ENCODE measurements around the gene BRD4.

BRD4 gene

DNA sequence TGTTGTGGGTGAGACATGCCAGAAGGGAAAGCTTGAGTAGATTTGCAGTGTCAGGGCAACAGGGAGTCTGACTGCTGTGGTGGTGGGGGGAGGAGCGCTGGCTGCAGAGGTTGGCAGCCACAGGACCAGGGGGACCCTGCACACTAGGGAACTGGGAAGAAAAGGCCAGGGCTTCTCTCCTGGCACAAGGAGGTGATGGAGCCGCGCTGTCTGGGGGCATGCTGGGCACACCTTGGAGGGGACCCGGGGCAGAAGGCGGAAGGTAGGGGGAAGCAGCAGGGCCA, 86.2 kb downstream of the BRD4 start:
- Histone ChIP-seq H3K9me3 (ENCODE audit: low read depth, low read length) (no peaks in the 10 kb centered on the region), H3K27ac (no peak overlapping the region)

DNA sequence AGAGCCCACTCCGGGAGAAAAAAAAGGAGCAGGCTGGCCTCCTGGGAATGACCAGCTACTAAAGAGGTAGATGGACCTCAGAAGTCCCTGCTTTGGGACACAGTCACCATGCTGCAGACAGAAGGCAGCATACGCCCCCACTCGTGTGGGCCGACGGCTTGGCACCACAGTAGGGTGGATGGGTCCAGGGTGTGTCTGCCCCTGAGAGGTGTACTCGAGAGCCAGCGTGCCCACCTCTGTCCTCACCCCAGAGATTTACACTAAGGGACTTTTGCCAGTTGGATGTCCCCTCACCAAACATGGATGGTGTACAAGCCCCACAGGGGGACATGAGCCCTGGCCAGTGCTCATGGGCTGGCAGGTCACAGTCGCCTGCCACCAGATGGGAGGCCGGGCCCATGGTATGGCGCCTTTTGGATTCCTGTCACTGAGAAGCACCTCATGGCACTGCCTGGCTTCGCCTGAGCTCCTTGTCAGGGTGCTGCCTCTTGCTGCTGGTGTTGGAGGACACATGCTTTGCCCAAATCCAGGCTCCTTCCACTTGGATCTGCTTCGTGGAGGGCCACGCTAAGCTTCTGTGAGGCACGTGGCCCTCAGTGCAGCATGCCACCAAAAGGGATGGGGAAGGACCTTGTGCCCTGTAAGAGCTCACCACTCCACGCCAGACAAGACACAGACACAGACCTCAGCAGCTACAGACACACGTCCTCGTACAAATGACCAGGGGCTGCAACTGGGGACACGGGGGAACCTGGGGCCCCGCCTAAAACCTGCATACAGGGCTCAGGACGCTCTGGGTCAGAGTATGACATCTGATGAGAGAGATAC, 86.8 kb downstream of the BRD4 start:
- H3K36me3 ChIP-seq (ENCODE audit: insufficient read depth, low read length) = peaks cover 78% of the 10 kb centered on the region
- TF ChIP-seq EZH2 (IDR thresholded peaks at IDR 0.05) = no peak
- TF ChIP-seq POLR2AphosphoS5 (IDR thresholded peaks at IDR 0.05; ENCODE audit: borderline replicate concordance, low read depth, low read length) = no peak
- no peak for TF ChIP-seq FOXP2 (optimal IDR thresholded peaks at IDR 0.05; ENCODE audit: control extremely low read depth, extremely low read length, insufficient read depth)
- H3K9ac ChIP-seq (ENCODE audit: insufficient read length) = no peak overlapping the region
- H3K27ac ChIP-seq = no peak overlapping the region
- H3K4me3 ChIP-seq = no peak overlapping the region
- H3K9me3 ChIP-seq (ENCODE audit: low read depth, low read length) = no peaks in the 10 kb centered on the region
- no peak for DNase-seq (ENCODE audit: low read depth, low spot score)

More for the DNA sequence above, 86.2 kb downstream of the BRD4 start:
- TF ChIP-seq EZH2 (IDR thresholded peaks at IDR 0.05) = no peak
- TF ChIP-seq POLR2AphosphoS5 (IDR thresholded peaks at IDR 0.05; ENCODE audit: borderline replicate concordance, low read depth, low read length) = no peak
- TF ChIP-seq FOXP2 (optimal IDR thresholded peaks at IDR 0.05; ENCODE audit: control extremely low read depth, extremely low read length, insufficient read depth) = no peak
- Histone ChIP-seq H3K4me3 (no peak overlapping the region), H3K36me3 (ENCODE audit: insufficient read depth, low read length) (peaks cover 78% of the 10 kb centered on the region), H3K9ac (ENCODE audit: insufficient read length) (no peak overlapping the region)
- DNase-seq (ENCODE audit: low read depth, low spot score) = no peak

DNA sequence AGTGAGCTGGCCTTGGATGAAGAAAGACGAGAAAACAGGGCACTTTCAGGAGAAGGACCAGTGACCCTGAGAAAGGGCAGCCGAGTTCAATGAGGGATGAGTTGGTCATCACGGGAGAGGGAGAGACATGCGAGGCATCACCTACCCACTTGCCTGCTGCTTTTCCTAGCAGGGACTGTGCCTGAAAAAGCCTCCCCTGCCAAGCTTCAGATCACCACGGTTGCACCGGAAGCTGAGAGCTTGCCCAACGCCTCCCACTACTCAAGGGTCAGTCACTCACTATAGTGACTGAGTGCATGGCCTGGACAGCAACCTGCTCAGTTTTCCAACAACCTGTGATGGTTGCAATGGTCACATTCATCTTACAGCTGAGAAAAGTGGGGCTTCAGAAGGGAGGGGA, 87.5 kb downstream of the BRD4 start:
- DNase-seq (ENCODE audit: low read depth, low spot score) = no peak
- Histone ChIP-seq H3K4me3 (no peak overlapping the region), H3K27ac (no peak overlapping the region), H3K9ac (ENCODE audit: insufficient read length) (no peak overlapping the region), H3K36me3 (ENCODE audit: insufficient read depth, low read length) (peaks cover 79% of the 10 kb centered on the region), H3K9me3 (ENCODE audit: low read depth, low read length) (no peaks in the 10 kb centered on the region)
- TF ChIP-seq POLR2AphosphoS5 (IDR thresholded peaks at IDR 0.05; ENCODE audit: borderline replicate concordance, low read depth, low read length) (no peak), EZH2 (IDR thresholded peaks at IDR 0.05) (no peak), FOXP2 (optimal IDR thresholded peaks at IDR 0.05; ENCODE audit: control extremely low read depth, extremely low read length, insufficient read depth) (no peak)

DNA sequence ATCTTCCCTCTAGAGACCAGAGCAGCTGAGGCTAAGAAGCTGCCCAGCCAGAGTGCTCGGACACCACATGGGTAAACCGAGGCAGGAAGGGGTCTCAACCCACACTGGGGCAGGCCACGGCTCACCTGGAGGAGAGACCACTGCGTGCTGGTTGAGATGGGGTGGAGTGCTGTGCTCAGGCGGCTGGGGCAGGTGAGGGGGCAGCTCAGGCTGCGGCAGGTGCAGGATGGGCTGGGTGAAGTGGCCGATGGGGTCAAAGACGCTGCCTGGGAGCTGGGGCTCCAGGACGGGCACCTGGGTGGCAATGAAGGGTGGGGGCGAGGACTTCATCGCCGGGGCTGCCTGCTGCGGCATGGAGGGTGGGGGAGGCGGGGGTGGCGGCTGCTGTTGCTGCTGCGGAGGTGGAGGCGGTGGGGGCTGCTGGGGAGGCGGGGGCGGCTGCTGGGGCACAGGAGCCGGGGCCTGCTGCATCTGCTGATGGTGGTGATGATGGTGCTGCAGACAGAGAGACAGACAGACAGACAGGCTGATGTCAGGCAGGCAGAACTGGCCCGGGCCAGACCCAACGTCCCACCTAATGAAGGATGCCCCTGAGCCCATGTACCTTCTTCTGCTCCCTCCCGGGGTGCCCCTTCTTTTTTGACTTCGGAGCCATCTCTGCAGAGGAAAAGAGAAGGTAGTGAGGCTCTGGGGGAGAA, 88.1 kb downstream of the BRD4 start:
- H3K36me3 ChIP-seq (ENCODE audit: insufficient read depth, low read length) = peaks cover 79% of the 10 kb centered on the region
- H3K9ac ChIP-seq (ENCODE audit: insufficient read length) = no peak overlapping the region
- no peak for DNase-seq (ENCODE audit: low read depth, low spot score)
- H3K27ac ChIP-seq = no peak overlapping the region
- H3K9me3 ChIP-seq (ENCODE audit: low read depth, low read length) = no peaks in the 10 kb centered on the region
- TF ChIP-seq POLR2AphosphoS5 (IDR thresholded peaks at IDR 0.05; ENCODE audit: borderline replicate concordance, low read depth, low read length) (no peak), FOXP2 (optimal IDR thresholded peaks at IDR 0.05; ENCODE audit: control extremely low read depth, extremely low read length, insufficient read depth) (no peak), EZH2 (IDR thresholded peaks at IDR 0.05) (no peak)
- H3K4me3 ChIP-seq = no peak overlapping the region

DNA sequence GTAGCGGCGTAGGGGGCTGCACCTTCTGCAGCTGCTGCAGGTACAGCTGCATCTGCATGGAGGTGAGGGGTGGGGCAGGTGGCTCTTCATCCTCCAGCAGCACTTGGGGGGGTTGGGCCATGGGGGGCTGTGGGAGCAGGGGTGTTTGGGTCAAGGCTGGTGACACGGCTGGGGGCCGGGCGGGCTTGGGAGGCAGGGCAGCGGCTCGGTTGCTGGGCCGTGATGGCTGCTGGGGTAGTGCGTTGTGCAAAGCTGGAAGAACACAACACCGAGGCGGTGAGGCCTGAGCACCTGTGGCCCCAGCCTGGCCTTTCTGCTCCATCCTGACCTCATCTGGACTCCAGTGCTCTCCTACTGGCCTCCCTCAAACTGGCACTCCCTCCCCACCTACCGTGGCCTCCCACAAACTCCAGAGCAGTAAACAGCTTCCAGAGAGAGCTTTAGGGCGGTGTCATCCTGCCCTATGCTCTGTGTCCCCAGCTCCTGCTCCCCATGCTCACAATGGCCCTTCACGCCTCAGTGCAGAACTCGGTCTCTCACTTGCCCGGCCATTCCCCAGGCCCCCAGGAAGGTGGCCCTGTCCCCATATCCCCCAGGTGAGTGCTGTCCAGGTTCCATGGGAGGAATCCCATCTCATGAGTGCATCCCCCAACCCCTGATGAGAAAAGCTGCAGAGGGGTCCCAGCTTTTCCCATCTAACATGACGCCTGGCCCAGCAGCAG, 88.9 kb downstream of the BRD4 start:
- no peak for DNase-seq (ENCODE audit: low read depth, low spot score)
- no peak for TF ChIP-seq EZH2 (IDR thresholded peaks at IDR 0.05)
- TF ChIP-seq FOXP2 (optimal IDR thresholded peaks at IDR 0.05; ENCODE audit: control extremely low read depth, extremely low read length, insufficient read depth) = no peak
- no peak for TF ChIP-seq POLR2AphosphoS5 (IDR thresholded peaks at IDR 0.05; ENCODE audit: borderline replicate concordance, low read depth, low read length)
- Histone ChIP-seq H3K27ac (no peak overlapping the region), H3K9me3 (ENCODE audit: low read depth, low read length) (no peaks in the 10 kb centered on the region), H3K4me3 (no peak overlapping the region), H3K36me3 (ENCODE audit: insufficient read depth, low read length) (peaks cover 79% of the 10 kb centered on the region), H3K9ac (ENCODE audit: insufficient read length) (no peak overlapping the region)

DNA sequence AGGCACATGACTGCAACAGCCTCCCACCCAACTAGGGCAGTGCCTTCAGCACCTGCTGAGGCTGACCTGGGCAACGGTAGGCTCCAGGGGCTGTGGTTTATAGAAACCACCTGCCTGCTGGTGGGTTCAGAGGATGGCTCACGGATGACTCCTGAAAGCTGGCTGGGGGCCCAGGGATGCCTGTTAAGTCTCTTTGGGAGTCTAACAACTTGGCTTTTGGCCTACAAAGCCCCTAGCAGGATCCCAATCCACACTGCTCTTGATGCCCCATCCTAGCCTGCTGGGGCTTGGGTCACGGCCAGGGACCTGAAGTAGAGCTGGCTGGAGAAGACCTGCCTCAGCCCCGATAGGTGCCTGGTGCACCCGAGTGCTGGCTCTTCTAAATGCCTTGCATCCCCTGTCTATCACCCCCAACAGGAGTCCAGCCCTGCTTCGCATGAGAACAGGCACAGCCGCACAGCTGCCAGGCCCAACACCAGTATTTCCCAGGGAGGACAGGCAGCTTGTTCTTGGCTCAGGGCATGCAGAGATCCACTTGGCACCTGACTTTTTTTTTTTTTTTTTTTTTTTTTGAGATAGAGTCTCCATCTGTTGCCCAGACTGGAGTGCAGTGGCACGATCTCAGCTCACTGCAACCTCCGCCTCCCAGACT, 91.0 kb downstream of the BRD4 start:
- DNase-seq (ENCODE audit: low read depth, low spot score) = no peak
- H3K9ac ChIP-seq (ENCODE audit: insufficient read length) = no peak overlapping the region
- peaks cover 75% of the 10 kb centered on the region for H3K36me3 ChIP-seq (ENCODE audit: insufficient read depth, low read length)
- no peak for TF ChIP-seq POLR2AphosphoS5 (IDR thresholded peaks at IDR 0.05; ENCODE audit: borderline replicate concordance, low read depth, low read length)
- no peak for TF ChIP-seq EZH2 (IDR thresholded peaks at IDR 0.05)
- no peak for TF ChIP-seq FOXP2 (optimal IDR thresholded peaks at IDR 0.05; ENCODE audit: control extremely low read depth, extremely low read length, insufficient read depth)
- H3K4me3 ChIP-seq = no peak overlapping the region
- no peaks in the 10 kb centered on the region for H3K9me3 ChIP-seq (ENCODE audit: low read depth, low read length)
- no peak overlapping the region for H3K27ac ChIP-seq

DNA sequence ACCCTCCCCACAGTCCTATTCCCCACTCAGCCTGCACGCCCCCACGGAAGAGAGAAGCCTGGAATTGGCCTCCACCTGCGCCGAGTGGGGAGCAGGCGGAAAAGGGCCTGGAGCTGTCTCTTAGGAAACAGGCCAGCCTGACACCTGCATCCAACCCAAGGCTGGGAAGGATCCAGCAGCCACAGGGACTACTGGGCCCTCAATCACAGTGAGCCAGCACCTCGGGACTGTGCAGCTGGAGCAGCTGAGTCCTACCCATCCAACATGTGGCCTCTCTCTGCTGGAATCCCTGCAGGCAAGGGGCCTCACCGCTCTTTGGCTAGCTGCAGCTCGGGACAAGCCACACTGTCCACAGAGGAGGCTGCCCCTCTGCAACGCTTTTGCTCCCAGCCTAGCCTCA, 91.8 kb downstream of the BRD4 start:
- no peak for DNase-seq (ENCODE audit: low read depth, low spot score)
- H3K27ac ChIP-seq = no peak overlapping the region
- TF ChIP-seq EZH2 (IDR thresholded peaks at IDR 0.05) = no peak
- no peak for TF ChIP-seq FOXP2 (optimal IDR thresholded peaks at IDR 0.05; ENCODE audit: control extremely low read depth, extremely low read length, insufficient read depth)
- no peak for TF ChIP-seq POLR2AphosphoS5 (IDR thresholded peaks at IDR 0.05; ENCODE audit: borderline replicate concordance, low read depth, low read length)
- H3K9ac ChIP-seq (ENCODE audit: insufficient read length) = no peak overlapping the region
- H3K36me3 ChIP-seq (ENCODE audit: insufficient read depth, low read length) = peaks cover 75% of the 10 kb centered on the region
- no peaks in the 10 kb centered on the region for H3K9me3 ChIP-seq (ENCODE audit: low read depth, low read length)
- H3K4me3 ChIP-seq = no peak overlapping the region
